WI38 (cell line): ENCODE data around the gene SLC16A11.

Experiments
- H3K4me3 ChIP-seq: 2 replicates; pipeline ENCODE4 v1.5.1; 2011; ENCODE audit warnings: low read depth, mild to moderate bottlenecking, control low read depth, low read length
- CTCF ChIP-seq: IDR thresholded peaks from 2 replicates; pipeline ENCODE4 v1.5.1; 2012; ENCODE audit warnings: low read depth, mild to moderate bottlenecking, control low read depth, low read length

Gene SLC16A11

GRCh38 chr17:7041607-7042500 lies 2.0 kb downstream of the SLC16A11 start:
- no peak overlapping the region for H3K4me3 ChIP-seq
- TF ChIP-seq CTCF = no peak

GRCh38 chr17:7039832-7040231 lies 4.1 kb downstream of the SLC16A11 start:
- H3K4me3 ChIP-seq = no peak overlapping the region
- no peak for TF ChIP-seq CTCF

GRCh38 chr17:7038025-7038862 lies 5.6 kb downstream of the SLC16A11 start:
- 0 out of 2 replicates have a peak, but pooled peaks have one; percentile 3 for TF ChIP-seq CTCF
- no peak overlapping the region for H3K4me3 ChIP-seq

GRCh38 chr17:7035591-7036368 lies 8.1 kb downstream of the SLC16A11 start, which contains the start of gene SLC16A13:
SLC16A13 (plus strand) TSS chr17:7036015; CDS start chr17:7036383, 368 bp downstream.
- no peak for TF ChIP-seq CTCF

GRCh38 chr17:7034955-7035590 lies 8.8 kb downstream of the SLC16A11 start:
- no peak for TF ChIP-seq CTCF

More at GRCh38 chr17:7035591-7036368, 8.1 kb downstream of the SLC16A11 start, which contains the start of gene SLC16A13:
- peak within 1 kb of the TSS; percentile 74 for H3K4me3 ChIP-seq

GRCh38 chr17:7029659-7030058 lies 14.2 kb downstream of the SLC16A11 start:
- no peak for TF ChIP-seq CTCF
- H3K4me3 ChIP-seq = no peak overlapping the region

More at GRCh38 chr17:7034955-7035590, 8.8 kb downstream of the SLC16A11 start:
- peak overlapping the region; percentile 74 for H3K4me3 ChIP-seq
